SK-N-SH treated with all-trans-retinoic acid at 6 μM for 48 hours (cell line): Measurements from ENCODE around the gene ZNF563.

Experiments used
- ATAC-seq: fragments of 200-7000 bp; cut with Tn5 transposase; 3 replicates; pipeline ENCODE4 v1.9.1; 2020; ENCODE audit warnings: mild to moderate bottlenecking, moderate library complexity
- ARNTL ChIP-seq: fragments of 450-650 bp; formaldehyde crosslinking; IDR thresholded peaks from 2 replicates; pipeline ENCODE4 v1.5.0; 2020; ENCODE audit warnings: low read depth, mild to moderate bottlenecking, moderate library complexity, borderline replicate concordance
- BACH2 ChIP-seq: fragments of 250-450 bp; sonication (Bioruptor Pico); IDR thresholded peaks from 2 replicates; pipeline ENCODE4 v1.9.0; 2021; ENCODE audit warnings: mild to moderate bottlenecking, borderline replicate concordance
- CREB5 ChIP-seq: fragments of 250-450 bp; sonication (Bioruptor Pico); IDR thresholded peaks from 2 replicates; pipeline ENCODE4 v1.5.1; 2020; ENCODE audit warnings: low read depth, mild to moderate bottlenecking, moderate library complexity
- CSDC2 ChIP-seq: fragments of 250-450 bp; sonication (Bioruptor Pico); IDR thresholded peaks from 2 replicates; pipeline ENCODE4 v1.5.0; 2020; ENCODE audit warnings: mild to moderate bottlenecking, moderate library complexity
- CSRNP3 ChIP-seq: fragments of 250-450 bp; sonication (Bioruptor Pico); IDR thresholded peaks from 2 replicates; pipeline ENCODE4 v1.5.1; 2021; ENCODE audit warnings: mild to moderate bottlenecking, moderate library complexity
- ESRRG ChIP-seq: fragments of 250-450 bp; sonication (Bioruptor Pico); IDR thresholded peaks from 2 replicates; pipeline ENCODE4 v1.6.1; 2021; ENCODE audit warnings: mild to moderate bottlenecking
- GLIS3 ChIP-seq: fragments of 250-450 bp; sonication (Bioruptor Pico); IDR thresholded peaks from 2 replicates; pipeline ENCODE4 v1.5.0; 2020; ENCODE audit warnings: mild to moderate bottlenecking, moderate library complexity
- ISL1 ChIP-seq: fragments of 250-450 bp; sonication (Bioruptor Pico); IDR thresholded peaks from 2 replicates; pipeline ENCODE4 v2.1.2; 2022; ENCODE audit warnings: mild to moderate bottlenecking, moderate library complexity
- OSR1 ChIP-seq: fragments of 250-450 bp; sonication (Bioruptor Pico); IDR thresholded peaks from 2 replicates; pipeline ENCODE4 v1.8.0; 2022; ENCODE audit warnings: moderate library complexity, mild to moderate bottlenecking, inconsistent platforms
- PATZ1 ChIP-seq: fragments of 250-450 bp; sonication (Bioruptor Pico); IDR thresholded peaks from 2 replicates; pipeline ENCODE4 v1.8.0; 2020; ENCODE audit warnings: mild to moderate bottlenecking, moderate library complexity, borderline replicate concordance
- POU6F1 ChIP-seq: fragments of 250-450 bp; sonication (Bioruptor Pico); IDR thresholded peaks from 2 replicates; pipeline ENCODE4 v1.8.0; 2021; ENCODE audit warnings: low read depth, mild to moderate bottlenecking, moderate library complexity, borderline replicate concordance
- PPARA ChIP-seq: fragments of 250-450 bp; sonication (Bioruptor Pico); IDR thresholded peaks from 2 replicates; pipeline ENCODE4 v1.5.0; 2020; ENCODE audit warnings: mild to moderate bottlenecking, borderline replicate concordance
- RARB ChIP-seq: fragments of 250-450 bp; sonication (Bioruptor Pico); IDR thresholded peaks from 2 replicates; pipeline ENCODE4 v1.8.0; 2021; ENCODE audit warnings: mild to moderate bottlenecking, moderate library complexity
- SNAI2 ChIP-seq: fragments of 250-450 bp; sonication (Bioruptor Pico); IDR thresholded peaks from 2 replicates; pipeline ENCODE4 v1.5.0; 2020; ENCODE audit warnings: mild to moderate bottlenecking, moderate library complexity
- TCF4 ChIP-seq: fragments of 250-450 bp; sonication (Bioruptor Pico); IDR thresholded peaks from 2 replicates; pipeline ENCODE4 v1.8.0; 2021; ENCODE audit warnings: mild to moderate bottlenecking, moderate library complexity, borderline replicate concordance
- TOX ChIP-seq: fragments of 250-450 bp; sonication (Bioruptor Pico); IDR thresholded peaks from 2 replicates; pipeline ENCODE4 v1.8.0; 2021; ENCODE audit warnings: mild to moderate bottlenecking, moderate library complexity, borderline replicate concordance
- TSHZ2 ChIP-seq: fragments of 250-450 bp; sonication (Bioruptor Pico); IDR thresholded peaks from 2 replicates; pipeline ENCODE4 v1.5.0; 2020; ENCODE audit warnings: mild to moderate bottlenecking, moderate library complexity
- ZC3H10 ChIP-seq: fragments of 250-450 bp; sonication (Bioruptor Pico); IDR thresholded peaks from 2 replicates; pipeline ENCODE4 v1.5.1; 2021; ENCODE audit warnings: mild to moderate bottlenecking, moderate library complexity
- ZFP3 ChIP-seq: fragments of 250-450 bp; sonication (Bioruptor Pico); IDR thresholded peaks from 2 replicates; pipeline ENCODE4 v1.5.0; 2020; ENCODE audit warnings: mild to moderate bottlenecking, moderate library complexity
- ZFP30 ChIP-seq: fragments of 450-650 bp; formaldehyde crosslinking; IDR thresholded peaks from 2 replicates; pipeline ENCODE4 v1.5.0; 2022; ENCODE audit warnings: mild to moderate bottlenecking, moderate library complexity
- ZNF565 ChIP-seq: fragments of 450-650 bp; formaldehyde crosslinking; conservative IDR thresholded peaks from 2 replicates; pipeline ENCODE4 v1.5.0; 2020; ENCODE audit warnings: low read depth, mild to moderate bottlenecking, moderate library complexity
- ZNF70 ChIP-seq: fragments of 450-650 bp; formaldehyde crosslinking; IDR thresholded peaks from 2 replicates; pipeline ENCODE4 v1.5.0; 2020; ENCODE audit warnings: mild to moderate bottlenecking, moderate library complexity
- ZNF8 ChIP-seq: fragments of 450-650 bp; formaldehyde crosslinking; IDR thresholded peaks from 2 replicates; pipeline ENCODE4 v1.5.0; 2020; ENCODE audit warnings: mild to moderate bottlenecking, moderate library complexity

Gene ZNF563

GRCh38 chr19:12353375-12353774, 19.9 kb upstream of the ZNF563 start:
- no peak for TF ChIP-seq GLIS3
- TF ChIP-seq SNAI2 (CRISPR knock-in tag): no peak
- no peak for TF ChIP-seq CSDC2 (CRISPR knock-in tag)
- TF ChIP-seq ARNTL: no peak
- ATAC-seq: no peak

- no peak for TF ChIP-seq GLIS3
- TF ChIP-seq TCF4 (CRISPR knock-in tag): no peak
- no peak for TF ChIP-seq BACH2 (CRISPR knock-in tag)
- no peak for TF ChIP-seq ZNF8 (CRISPR knock-in tag)
- no peak for TF ChIP-seq PPARA
- no peak for TF ChIP-seq RARB (CRISPR knock-in tag)
- no peak for TF ChIP-seq POU6F1 (CRISPR knock-in tag)
- TF ChIP-seq CSDC2 (CRISPR knock-in tag): no peak
- TF ChIP-seq ZFP30 (CRISPR knock-in tag): no peak
- no peak for TF ChIP-seq TSHZ2 (CRISPR knock-in tag)
- TF ChIP-seq ARNTL: no peak
- no peak for TF ChIP-seq SNAI2 (CRISPR knock-in tag)
- TF ChIP-seq TOX (CRISPR knock-in tag): no peak
- TF ChIP-seq ISL1 (CRISPR knock-in tag): no peak
- TF ChIP-seq ZNF70: no peak
- TF ChIP-seq CREB5 (CRISPR knock-in tag): no peak
- no peak for TF ChIP-seq OSR1 (CRISPR knock-in tag)
- TF ChIP-seq ZC3H10: no peak
- TF ChIP-seq PATZ1 (CRISPR knock-in tag): no peak
- no peak for TF ChIP-seq ZFP3 (CRISPR knock-in tag)
- TF ChIP-seq, all 23 proteins: peak for 0
- no peak for ATAC-seq
Measured at GRCh38 chr19:12350890-12351197, 17.4 kb upstream of the ZNF563 start.

GRCh38 chr19:12350185-12350889, 16.9 kb upstream of the ZNF563 start:
- no peak for ATAC-seq
- TF ChIP-seq TOX (CRISPR knock-in tag) (no peak), ZNF565 (CRISPR knock-in tag) (no peak), ZFP3 (CRISPR knock-in tag) (no peak), ESRRG (no peak), PPARA (no peak), BACH2 (CRISPR knock-in tag) (no peak), CREB5 (CRISPR knock-in tag) (no peak), CSRNP3 (CRISPR knock-in tag) (no peak), ARNTL (no peak), ZC3H10 (no peak), TCF4 (CRISPR knock-in tag) (no peak), CSDC2 (CRISPR knock-in tag) (no peak), ZNF8 (CRISPR knock-in tag) (no peak), OSR1 (CRISPR knock-in tag) (no peak), PATZ1 (CRISPR knock-in tag) (no peak), ZNF70 (no peak)
